AG04449 (cell line): ENCODE data around the gene AGFG1.

ENCODE experiments used
- CTCF ChIA-PET: fragments of 350-600 bp; formaldehyde crosslinking; extraction: SDS; loops from one replicate; lab custom pipeline; 2021; ENCODE audit warnings: antibody characterized with exemption; lab: Yijun Ruan, JAX
- POLR2A ChIA-PET: fragments of 400-600, 350-600 bp; formaldehyde crosslinking; extraction: SDS; loops from one replicate; lab custom pipeline; 2020; ENCODE audit warnings: antibody characterized with exemption, inconsistent platforms; lab: Yijun Ruan, JAX
- DNase-seq: peaks from one replicate; pipeline ENCODE4 v3.0.0-alpha.2; 2010; ENCODE audit warnings: low read depth, low spot score
- H3K4me3 ChIP-seq: 2 replicates; pipeline ENCODE4 v1.5.1; 2011; ENCODE audit warnings: low read depth, mild to moderate bottlenecking, control low read depth, low read length
- CTCF ChIP-seq: IDR thresholded peaks from one replicate; pipeline ENCODE4 v1.5.1; 2011; ENCODE audit warnings: mild to moderate bottlenecking, moderate library complexity, low read length, control low read depth, inconsistent platforms; ENCODE audit not compliant: insufficient read depth; ENCODE audit errors: missing control alignments

Gene AGFG1

GRCh38 chr2:227608561-227609338, 136.8 kb downstream of the AGFG1 start:
- ChIA-PET CTCF (interaction anchor here (1.4 kb wide), 1 partner anchor 157 kb away, joined by 4 read pairs; no protein-coding TSS in a partner anchor), POLR2A (no interaction called here)
- DNase-seq = no peak

GRCh38 chr2:227610123-227610522, 138.2 kb downstream of the AGFG1 start:
- no peak for DNase-seq
- H3K4me3 ChIP-seq = no peak overlapping the region
- TF ChIP-seq CTCF = no peak
- POLR2A ChIA-PET = no interaction called here
- CTCF ChIA-PET = no interaction called here

More at GRCh38 chr2:227608561-227609338, 136.8 kb downstream of the AGFG1 start:
- TF ChIP-seq CTCF = no peak
- no peak overlapping the region for H3K4me3 ChIP-seq
